HEK293 (cell line): ENCODE data around the gene BCAT1.

ENCODE experiments used
- OSR2 ChIP-seq: fragments of 450-650 bp; formaldehyde crosslinking; IDR thresholded peaks from 2 replicates; pipeline ENCODE4 v1.5.1; 2016; ENCODE audit warnings: missing biosample characterization, missing genetic modification characterization
- SCRT1 ChIP-seq: fragments of 450-650 bp; formaldehyde crosslinking; IDR thresholded peaks from 2 replicates; pipeline ENCODE4 v1.5.1; 2016; ENCODE audit warnings: missing biosample characterization, missing genetic modification characterization, borderline replicate concordance
- ZNF121 ChIP-seq: fragments of 450-650 bp; formaldehyde crosslinking; IDR thresholded peaks from 2 replicates; pipeline ENCODE4 v1.5.1; 2016; ENCODE audit warnings: missing biosample characterization, missing genetic modification characterization
- ZNF202 ChIP-seq: fragments of 450-650 bp; formaldehyde crosslinking; IDR thresholded peaks from 2 replicates; pipeline ENCODE4 v1.5.1; 2016; ENCODE audit warnings: missing biosample characterization, missing genetic modification characterization, borderline replicate concordance
- ZNF266 ChIP-seq: fragments of 450-650 bp; formaldehyde crosslinking; IDR thresholded peaks from 2 replicates; pipeline ENCODE4 v1.5.1; 2016; ENCODE audit warnings: missing biosample characterization, missing genetic modification characterization, low read depth
- ZNF292 ChIP-seq: fragments of 450-650 bp; formaldehyde crosslinking; IDR thresholded peaks from 2 replicates; pipeline ENCODE4 v1.5.1; 2016; ENCODE audit warnings: low read depth, missing biosample characterization, missing genetic modification characterization, borderline replicate concordance
- ZNF426 ChIP-seq: fragments of 450-650 bp; formaldehyde crosslinking; IDR thresholded peaks from 2 replicates; pipeline ENCODE4 v1.5.1; 2017; ENCODE audit warnings: missing biosample characterization, missing genetic modification characterization, mild to moderate bottlenecking, inconsistent platforms, moderate library complexity
- TF ChIP-seq, protein P1 (sequence below): fragments of 450-650 bp; formaldehyde crosslinking; IDR thresholded peaks from 2 replicates; pipeline ENCODE4 v1.5.1; 2016; ENCODE audit warnings: missing biosample characterization, missing genetic modification characterization, low read depth
- TF ChIP-seq, protein P2 (sequence below): fragments of 450-650 bp; formaldehyde crosslinking; IDR thresholded peaks from 2 replicates; pipeline ENCODE4 v1.5.1; 2016; ENCODE audit warnings: missing biosample characterization, missing genetic modification characterization
- TF ChIP-seq, protein P3 (sequence below): IDR thresholded peaks from 2 replicates; pipeline ENCODE4 v1.6.1; 2011; ENCODE audit warnings: mild to moderate bottlenecking, low read depth, low read length, borderline replicate concordance

- TF ChIP-seq ZNF266 (tag by site-specific recombination) (no peak), ZNF292 (tag by site-specific recombination) (no peak), SCRT1 (tag by site-specific recombination) (no peak), OSR2 (tag by site-specific recombination) (no peak), ZNF426 (tag by site-specific recombination) (no peak), ZNF121 (no peak), ZNF202 (tag by site-specific recombination) (no peak)
- TF ChIP-seq, protein P1, sequence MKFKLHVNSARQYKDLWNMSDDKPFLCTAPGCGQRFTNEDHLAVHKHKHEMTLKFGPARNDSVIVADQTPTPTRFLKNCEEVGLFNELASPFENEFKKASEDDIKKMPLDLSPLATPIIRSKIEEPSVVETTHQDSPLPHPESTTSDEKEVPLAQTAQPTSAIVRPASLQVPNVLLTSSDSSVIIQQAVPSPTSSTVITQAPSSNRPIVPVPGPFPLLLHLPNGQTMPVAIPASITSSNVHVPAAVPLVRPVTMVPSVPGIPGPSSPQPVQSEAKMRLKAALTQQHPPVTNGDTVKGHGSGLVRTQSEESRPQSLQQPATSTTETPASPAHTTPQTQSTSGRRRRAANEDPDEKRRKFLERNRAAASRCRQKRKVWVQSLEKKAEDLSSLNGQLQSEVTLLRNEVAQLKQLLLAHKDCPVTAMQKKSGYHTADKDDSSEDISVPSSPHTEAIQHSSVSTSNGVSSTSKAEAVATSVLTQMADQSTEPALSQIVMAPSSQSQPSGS (tag by site-specific recombination), result no peak
- TF ChIP-seq, protein P2, sequence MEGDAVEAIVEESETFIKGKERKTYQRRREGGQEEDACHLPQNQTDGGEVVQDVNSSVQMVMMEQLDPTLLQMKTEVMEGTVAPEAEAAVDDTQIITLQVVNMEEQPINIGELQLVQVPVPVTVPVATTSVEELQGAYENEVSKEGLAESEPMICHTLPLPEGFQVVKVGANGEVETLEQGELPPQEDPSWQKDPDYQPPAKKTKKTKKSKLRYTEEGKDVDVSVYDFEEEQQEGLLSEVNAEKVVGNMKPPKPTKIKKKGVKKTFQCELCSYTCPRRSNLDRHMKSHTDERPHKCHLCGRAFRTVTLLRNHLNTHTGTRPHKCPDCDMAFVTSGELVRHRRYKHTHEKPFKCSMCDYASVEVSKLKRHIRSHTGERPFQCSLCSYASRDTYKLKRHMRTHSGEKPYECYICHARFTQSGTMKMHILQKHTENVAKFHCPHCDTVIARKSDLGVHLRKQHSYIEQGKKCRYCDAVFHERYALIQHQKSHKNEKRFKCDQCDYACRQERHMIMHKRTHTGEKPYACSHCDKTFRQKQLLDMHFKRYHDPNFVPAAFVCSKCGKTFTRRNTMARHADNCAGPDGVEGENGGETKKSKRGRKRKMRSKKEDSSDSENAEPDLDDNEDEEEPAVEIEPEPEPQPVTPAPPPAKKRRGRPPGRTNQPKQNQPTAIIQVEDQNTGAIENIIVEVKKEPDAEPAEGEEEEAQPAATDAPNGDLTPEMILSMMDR (tag by site-specific recombination), result no peak
- TF ChIP-seq, protein P3, sequence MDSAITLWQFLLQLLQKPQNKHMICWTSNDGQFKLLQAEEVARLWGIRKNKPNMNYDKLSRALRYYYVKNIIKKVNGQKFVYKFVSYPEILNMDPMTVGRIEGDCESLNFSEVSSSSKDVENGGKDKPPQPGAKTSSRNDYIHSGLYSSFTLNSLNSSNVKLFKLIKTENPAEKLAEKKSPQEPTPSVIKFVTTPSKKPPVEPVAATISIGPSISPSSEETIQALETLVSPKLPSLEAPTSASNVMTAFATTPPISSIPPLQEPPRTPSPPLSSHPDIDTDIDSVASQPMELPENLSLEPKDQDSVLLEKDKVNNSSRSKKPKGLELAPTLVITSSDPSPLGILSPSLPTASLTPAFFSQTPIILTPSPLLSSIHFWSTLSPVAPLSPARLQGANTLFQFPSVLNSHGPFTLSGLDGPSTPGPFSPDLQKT, result no peak
Measured at GRCh38 chr12:24767016-24767415, 181.9 kb downstream of the BCAT1 start.
